Type B pancreatic cell (in vitro differentiated cells): ENCODE measurements around the gene MGA. TPM values are rescaled to one million over a fixed set of nuclear protein-coding genes. Genes with fewer than 3 reads are reported as not detected.

ENCODE experiments used
- DNase-seq: peaks from one replicate; pipeline ENCODE4 v3.0.0; 2021; ENCODE audit warnings: mixed read lengths; ENCODE audit not compliant: unreplicated experiment; ENCODE audit errors: extremely low spot score
- H3K27ac Mint-ChIP-seq: 2 replicates; pipeline ENCODE4 v1.8.0; 2021; ENCODE audit warnings: mild to moderate bottlenecking, mixed read lengths
- H3K27me3 Mint-ChIP-seq: 2 replicates; pipeline ENCODE4 v1.8.0; 2021; ENCODE audit warnings: mixed read lengths
- H3K36me3 Mint-ChIP-seq: 2 replicates; pipeline ENCODE4 v1.8.0; 2021; ENCODE audit warnings: mixed read lengths
- H3K4me1 Mint-ChIP-seq: one replicate; pipeline ENCODE4 v1.8.0; 2021; ENCODE audit warnings: mixed read lengths; ENCODE audit not compliant: unreplicated experiment
- H3K4me3 Mint-ChIP-seq: 2 replicates; pipeline ENCODE4 v1.8.0; 2021; ENCODE audit warnings: mild to moderate bottlenecking, mixed read lengths
- H3K9me3 Mint-ChIP-seq: 2 replicates; pipeline ENCODE4 v1.8.0; 2021; ENCODE audit warnings: mixed read lengths
- CTCF ChIP-seq: fragments of 200-600 bp; sonication (generic); conservative IDR thresholded peaks from 2 replicates; pipeline ENCODE4 v1.5.0; 2021; ENCODE audit warnings: antibody characterized with exemption, mild to moderate bottlenecking
- total RNA-seq: library from RNA; stranded (reverse); gene quantifications from 2 replicates; pipeline ENCODE4 v1.2.1, GENCODE V29; 2021; ENCODE audit warnings: low replicate concordance

The MGA gene
- total RNA-seq, 1 donor from 2014 or later: 54.9 TPM

DNA sequence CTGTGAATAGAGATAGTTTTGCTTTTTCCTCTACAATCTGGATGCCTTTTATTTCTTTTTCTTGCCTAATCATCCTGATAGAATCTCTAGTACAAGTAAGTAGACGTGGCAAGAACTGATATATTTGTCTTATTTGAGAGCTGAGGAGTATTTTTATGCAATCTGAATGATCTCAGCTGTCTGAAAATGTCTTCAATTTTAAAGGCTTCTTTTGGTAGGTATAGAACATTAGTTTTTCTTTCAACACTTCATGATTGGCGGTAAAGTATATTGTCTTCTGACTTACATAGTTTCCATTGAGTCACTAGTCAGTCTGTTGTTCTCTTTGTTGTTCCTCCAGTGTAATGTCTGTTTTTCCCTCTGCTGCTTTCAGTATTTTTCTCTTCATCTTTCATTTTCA is 31.3 kb downstream of the MGA start:
- TF ChIP-seq CTCF: no peak
- H3K4me3 Mint-ChIP-seq: no peak overlapping the region
- peak overlapping the region; percentile 27 for H3K27ac Mint-ChIP-seq
- H3K27me3 Mint-ChIP-seq: no peaks in the 10 kb centered on the region
- no peak for DNase-seq
- H3K4me1 Mint-ChIP-seq: peaks cover 16% of the 10 kb centered on the region
- H3K36me3 Mint-ChIP-seq: peaks cover 12% of the 10 kb centered on the region
- no peaks in the 10 kb centered on the region for H3K9me3 Mint-ChIP-seq

- Mint-ChIP-seq H3K4me3 (no peak overlapping the region), H3K4me1 (peaks cover 16% of the 10 kb centered on the region), H3K27me3 (no peaks in the 10 kb centered on the region), H3K9me3 (no peaks in the 10 kb centered on the region), H3K36me3 (peaks cover 10% of the 10 kb centered on the region), H3K27ac (peak overlapping the region; percentile 27)
- no peak for DNase-seq
- TF ChIP-seq CTCF: no peak
These were observed 31.8 kb downstream of the MGA start for GRCh38 chr15:41692049-41692448.

DNA sequence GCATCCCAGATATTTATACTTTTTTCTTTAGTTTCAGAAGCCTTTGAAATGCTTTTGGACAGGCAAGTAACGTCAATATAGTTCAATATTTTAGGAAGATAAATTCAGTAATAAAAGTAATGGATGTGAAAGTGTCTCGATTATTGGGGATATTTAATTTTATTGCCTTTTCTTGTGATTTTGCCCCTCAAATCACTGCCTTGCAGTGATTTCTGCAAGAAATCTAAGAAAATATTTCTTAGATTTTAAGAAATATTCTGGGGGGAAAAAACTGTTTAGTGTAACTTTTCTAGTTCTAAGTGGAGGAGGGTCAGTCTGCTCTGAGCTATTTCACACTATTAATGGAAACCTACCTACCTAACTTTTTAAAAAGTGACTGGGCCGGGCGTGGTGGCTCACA is 33.6 kb downstream of the MGA start:
- no peak for DNase-seq
- no peak overlapping the region for H3K27ac Mint-ChIP-seq
- TF ChIP-seq CTCF: no peak
- no peaks in the 10 kb centered on the region for H3K27me3 Mint-ChIP-seq
- peaks cover 16% of the 10 kb centered on the region for H3K4me1 Mint-ChIP-seq
- no peak overlapping the region for H3K4me3 Mint-ChIP-seq
- peaks cover 10% of the 10 kb centered on the region for H3K36me3 Mint-ChIP-seq
- no peaks in the 10 kb centered on the region for H3K9me3 Mint-ChIP-seq

DNA sequence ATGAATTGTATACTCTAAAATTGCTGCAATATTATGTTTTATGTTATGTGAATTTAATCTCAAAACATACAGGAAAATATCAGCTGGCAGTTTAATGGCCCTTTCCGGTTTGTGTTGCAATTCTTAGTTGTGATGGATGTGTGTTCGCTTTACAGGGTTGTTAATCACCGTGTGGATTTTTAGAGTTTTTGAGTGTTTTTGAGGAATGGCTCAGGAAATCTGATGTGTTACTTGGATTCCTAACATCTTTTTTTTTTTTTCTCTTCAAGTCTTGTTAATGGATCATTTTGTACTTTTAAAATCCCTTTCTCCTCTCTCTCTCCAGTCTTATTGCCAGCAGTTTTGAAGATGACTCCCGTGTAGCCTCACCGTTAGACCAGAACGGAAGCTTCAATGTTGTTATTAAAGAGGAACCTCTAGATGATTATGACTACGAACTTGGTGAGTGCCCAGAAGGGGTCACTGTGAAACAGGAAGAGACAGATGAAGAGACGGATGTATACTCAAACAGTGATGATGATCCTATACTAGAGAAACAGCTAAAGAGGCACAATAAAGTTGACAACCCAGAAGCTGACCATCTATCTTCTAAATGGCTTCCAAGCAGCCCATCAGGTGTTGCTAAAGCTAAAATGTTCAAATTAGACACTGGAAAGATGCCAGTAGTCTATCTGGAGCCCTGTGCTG is 35.7 kb downstream of the MGA start:
- H3K4me1 Mint-ChIP-seq: peaks cover 12% of the 10 kb centered on the region
- H3K27ac Mint-ChIP-seq: no peak overlapping the region
- DNase-seq: no peak
- H3K27me3 Mint-ChIP-seq: no peaks in the 10 kb centered on the region
- TF ChIP-seq CTCF: peak; percentile 41
- H3K4me3 Mint-ChIP-seq: no peak overlapping the region
- peaks cover 18% of the 10 kb centered on the region for H3K36me3 Mint-ChIP-seq
- H3K9me3 Mint-ChIP-seq: no peaks in the 10 kb centered on the region

DNA sequence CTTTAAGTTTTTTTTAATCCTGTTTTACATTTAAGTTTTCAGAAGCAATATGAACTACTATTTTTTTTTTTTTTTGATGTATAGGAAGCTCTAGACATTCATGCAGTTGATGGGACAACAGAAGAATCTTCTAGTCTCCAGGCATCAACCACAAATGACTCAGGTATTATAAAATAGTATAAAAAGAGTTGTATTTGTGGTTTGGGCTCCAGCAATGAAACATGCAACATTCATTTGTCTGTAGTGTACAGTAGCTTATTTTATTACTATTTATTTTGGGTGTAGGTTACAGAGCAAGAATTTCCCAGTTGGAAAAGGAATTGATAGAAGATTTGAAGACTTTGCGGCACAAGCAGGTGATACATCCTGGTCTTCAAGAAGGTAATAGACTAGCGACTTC is 38.6 kb downstream of the MGA start:
- H3K36me3 Mint-ChIP-seq: peaks cover 26% of the 10 kb centered on the region
- H3K27ac Mint-ChIP-seq: no peak overlapping the region
- no peaks in the 10 kb centered on the region for H3K9me3 Mint-ChIP-seq
- no peak for TF ChIP-seq CTCF
- DNase-seq: no peak
- no peaks in the 10 kb centered on the region for H3K27me3 Mint-ChIP-seq
- H3K4me3 Mint-ChIP-seq: no peak overlapping the region
- peaks cover 5% of the 10 kb centered on the region for H3K4me1 Mint-ChIP-seq

DNA sequence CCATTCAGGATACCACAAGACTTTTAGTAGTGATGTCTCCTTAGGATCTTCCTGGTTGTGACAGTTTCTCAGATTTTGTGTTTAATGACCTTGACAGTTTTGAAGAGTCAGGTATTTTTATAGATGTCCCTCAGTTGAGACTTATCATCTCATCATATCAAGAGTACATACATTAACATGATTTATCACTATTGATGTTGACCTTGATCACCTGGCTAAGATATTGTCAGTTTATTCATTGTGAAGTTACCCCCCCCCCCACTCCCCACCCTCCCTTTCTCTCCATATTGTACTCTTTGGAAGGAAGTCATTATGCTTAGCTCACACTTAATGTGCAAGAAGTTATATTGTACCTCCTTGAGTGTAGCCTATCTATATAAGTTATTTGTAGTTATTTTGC is 42.9 kb downstream of the MGA start:
- Mint-ChIP-seq H3K27me3 (no peaks in the 10 kb centered on the region), H3K36me3 (peaks cover 22% of the 10 kb centered on the region), H3K4me1 (no peaks in the 10 kb centered on the region), H3K4me3 (no peak overlapping the region), H3K27ac (no peak overlapping the region), H3K9me3 (no peaks in the 10 kb centered on the region)
- DNase-seq: no peak
- TF ChIP-seq CTCF: no peak
